ENCODE results near the gene ACSF3.

Gene ACSF3

DNA sequence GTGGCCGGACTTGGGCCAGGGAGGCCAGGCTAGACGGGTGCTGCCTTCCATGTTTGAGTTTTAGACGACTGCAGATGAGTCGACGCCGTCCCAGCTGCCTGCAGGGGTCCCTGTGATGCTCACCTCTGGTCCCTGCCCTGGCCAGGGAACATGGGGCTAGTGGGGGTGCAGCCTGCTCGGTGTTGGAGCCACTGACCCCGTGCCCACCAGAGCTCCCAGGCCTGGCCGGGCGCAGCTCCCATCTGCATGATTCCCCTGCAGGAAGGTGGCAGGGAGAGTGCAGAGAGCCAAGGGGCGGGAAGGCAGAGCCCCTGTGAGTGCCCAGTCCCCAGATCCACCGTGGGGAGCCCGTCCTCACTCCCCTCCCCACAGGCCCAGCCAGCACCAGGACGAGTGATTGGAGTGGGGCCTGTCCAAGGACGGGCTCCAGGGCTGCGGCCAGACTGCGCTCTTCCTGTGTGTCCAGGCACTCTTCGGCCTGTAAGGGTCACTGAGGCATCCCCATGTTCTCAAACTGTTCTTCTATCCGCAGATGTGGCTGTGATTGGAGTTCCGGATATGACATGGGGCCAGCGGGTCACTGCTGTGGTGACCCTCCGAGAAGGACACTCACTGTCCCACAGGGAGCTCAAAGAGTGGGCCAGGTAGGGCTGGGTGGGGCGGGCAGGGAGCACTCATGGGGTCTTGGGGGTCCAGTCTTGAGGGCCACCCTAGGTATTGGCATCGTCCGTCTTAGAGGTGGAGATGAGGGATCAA, 51.9 kb downstream of the ACSF3 start:
- no peak for ATAC-seq

DNA sequence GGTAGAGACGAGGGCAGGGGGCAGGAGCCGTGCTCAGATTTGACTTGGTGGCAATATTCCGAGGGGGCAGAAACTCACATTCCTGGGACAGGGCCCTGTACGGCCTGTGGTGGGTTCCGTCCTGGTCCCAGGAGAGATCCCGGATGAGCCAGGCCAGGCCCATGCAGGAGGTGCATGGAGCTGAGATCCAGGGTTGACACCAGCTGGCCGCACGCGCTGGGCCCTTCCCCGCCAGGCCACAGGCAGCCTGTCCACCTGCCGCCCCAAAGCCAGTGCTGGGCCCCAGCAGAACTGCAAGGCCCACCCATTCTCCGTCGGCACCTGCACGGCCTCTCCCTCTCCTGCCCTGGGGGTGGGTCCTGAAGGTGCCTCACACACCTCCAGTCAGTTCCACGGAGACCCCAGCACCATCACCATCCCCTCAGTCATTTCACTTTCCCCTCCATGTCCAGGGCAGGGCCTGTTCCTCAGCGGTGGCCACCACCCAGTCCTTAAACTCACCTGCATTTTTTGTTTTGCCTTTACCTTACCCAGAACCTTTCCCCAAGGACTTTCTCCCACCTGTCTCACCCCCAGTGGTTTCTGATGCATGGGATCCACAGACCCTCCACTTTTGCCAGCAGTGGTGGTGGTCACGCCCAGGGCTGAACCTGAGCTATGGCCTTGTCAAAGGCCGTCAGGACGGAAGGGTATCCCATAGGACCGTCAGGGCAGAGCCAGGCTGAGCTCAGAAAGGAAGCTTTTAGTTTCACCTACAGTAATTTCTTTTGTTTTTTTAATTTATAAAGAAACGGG, 52.8 kb downstream of the ACSF3 start:
- no peak for ATAC-seq

DNA sequence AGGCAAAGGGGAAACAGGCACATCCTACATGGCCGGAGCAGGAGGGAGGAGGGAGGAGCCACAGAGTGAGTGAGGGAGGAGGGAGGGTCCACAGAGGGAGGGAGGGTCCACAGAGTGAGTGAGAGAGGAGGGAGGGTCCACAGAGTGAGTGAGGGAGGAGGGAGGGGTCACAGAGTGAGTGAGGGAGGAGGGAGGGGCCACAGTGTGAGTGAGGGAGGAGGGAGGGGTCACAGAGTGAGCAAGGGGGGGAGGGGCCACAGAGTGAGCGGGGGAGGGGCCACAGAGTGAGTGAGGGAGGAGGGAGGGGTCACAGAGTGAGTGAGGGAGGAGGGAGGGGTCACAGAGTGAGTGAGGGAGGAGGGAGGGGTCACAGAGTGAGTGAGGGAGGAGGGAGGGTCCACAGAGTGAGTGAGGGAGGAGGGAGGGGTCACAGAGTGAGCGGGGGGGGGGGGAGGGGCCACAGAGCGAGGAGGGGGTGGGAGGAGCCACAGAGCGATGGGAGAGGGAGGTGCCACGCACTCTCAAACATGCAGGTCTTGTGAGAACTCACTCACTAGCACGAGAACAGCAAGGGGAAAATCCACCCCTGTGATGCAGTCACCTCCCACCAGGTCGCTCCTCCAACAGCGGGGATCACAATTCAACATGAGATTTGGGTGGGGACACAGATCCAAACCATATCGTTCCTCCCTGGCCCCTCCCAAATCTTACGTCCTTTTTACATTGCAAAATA, 53.6 kb downstream of the ACSF3 start:
- ATAC-seq: no peak

DNA sequence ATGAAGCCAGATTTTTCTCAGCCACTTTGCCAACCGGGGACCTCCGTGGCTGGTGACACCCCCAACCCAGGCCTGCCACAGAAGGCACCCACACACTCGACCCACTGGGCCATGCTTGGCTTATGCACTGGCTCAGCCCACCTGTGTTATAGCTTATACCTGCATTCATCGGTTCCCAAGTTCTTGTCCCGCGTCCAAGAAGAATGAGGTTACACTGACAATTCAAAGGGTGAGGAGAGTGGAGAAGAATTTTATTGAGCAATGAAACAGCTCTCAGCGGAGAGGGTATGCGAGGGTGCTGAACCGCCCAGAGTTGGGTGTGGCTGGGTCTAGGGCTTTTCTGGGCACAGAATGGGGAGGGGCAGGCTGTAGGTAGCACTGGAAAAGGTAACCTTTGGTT, 55.7 kb downstream of the ACSF3 start:
- no peak for ATAC-seq

DNA sequence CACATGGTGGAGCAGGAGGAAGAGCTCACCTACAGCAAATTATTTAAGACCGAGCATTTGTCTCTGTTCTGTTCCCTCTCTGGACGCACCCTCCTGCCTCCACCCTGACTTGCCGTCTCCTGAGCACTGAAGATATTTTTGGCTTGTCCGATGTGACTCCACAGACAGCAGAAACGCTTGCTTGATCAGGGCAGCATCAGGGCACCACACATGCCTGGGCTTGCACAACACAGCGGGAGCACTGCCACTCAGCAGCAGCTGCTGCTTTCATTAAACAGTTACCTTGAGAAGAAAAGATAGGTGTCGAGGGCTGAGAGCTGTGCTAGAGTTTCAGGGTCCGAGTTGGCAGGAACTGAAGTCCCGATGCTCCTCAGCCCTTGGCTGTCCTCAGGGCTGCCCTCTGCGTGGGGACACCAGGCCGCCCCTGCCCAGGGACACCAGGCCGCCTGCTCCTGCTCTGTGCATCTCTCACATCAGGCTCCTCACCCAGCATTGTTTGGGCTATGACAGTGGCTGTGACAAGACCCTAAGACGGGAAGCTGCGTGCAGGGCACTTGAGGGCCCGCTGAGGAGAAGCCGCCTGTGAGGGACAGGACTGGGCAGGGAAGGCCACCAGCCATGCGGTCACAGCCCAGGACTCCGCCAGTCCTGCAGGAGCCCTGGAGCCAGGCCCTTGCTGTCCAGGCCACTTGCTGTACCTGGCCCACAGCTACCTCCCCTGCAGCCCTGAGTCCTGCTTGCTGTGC, 56.6 kb downstream of the ACSF3 start:
- ATAC-seq: no peak

DNA sequence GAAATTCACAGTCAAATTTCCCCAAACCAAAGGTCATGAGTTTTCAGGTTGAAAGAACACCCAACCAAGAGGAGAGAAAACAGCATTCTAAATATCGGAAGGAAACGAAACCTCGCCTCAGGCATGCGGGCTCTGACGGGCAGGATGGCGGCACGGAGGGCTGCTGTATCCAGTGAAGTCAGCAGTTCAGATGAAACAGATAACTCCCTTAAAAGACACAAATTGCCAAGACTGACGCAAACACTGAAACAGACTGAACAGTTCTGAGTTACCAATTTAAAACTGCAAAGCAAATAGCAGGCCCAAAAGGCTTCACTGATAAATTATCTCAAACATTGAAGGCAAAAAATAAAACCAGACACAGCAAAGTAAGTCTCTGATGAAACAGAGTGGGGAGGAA, 57.3 kb downstream of the ACSF3 start:
- no peak for ATAC-seq

DNA sequence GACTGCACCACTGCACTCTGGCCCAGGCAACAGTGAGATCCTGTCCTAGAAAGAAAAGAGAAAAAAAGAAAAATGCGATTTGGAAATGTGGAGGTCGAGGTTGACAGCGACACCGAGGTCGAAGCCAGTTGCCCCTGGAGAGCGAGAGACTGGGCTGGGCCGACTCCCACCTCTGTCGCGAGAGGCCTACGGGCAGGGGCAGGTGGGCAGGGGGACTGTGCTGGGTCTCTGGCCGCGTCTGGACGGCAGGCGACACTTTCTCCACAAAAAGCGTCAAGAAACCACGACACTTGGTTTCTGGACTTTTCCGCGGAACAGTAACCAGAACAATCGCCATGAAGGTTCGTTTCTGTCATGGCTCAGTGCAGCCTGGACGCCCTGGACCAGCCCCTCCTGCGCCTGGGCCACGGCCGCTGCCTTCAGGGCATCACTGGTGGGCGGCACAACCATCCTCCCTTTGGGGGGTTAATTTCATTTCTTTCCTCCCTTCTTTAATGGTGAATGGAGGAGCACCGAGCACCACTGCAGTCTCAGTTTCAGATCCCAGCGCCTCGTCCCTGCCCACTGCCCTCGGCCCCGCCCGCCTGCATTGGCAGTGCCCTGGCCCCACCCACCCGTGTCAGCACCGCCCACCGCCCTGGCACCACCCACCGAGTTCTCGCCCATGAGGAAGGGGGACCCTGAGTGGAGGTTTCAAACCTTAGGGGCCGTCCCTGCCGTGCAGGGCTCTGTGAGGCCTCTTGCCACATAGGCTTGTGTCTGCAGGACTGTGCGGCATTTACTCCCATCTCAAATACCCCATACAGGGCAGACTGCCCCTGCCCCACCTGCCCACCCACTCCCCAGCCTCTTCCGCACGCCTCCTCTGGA, 59.4 kb downstream of the ACSF3 start:
- no peak for ATAC-seq

DNA sequence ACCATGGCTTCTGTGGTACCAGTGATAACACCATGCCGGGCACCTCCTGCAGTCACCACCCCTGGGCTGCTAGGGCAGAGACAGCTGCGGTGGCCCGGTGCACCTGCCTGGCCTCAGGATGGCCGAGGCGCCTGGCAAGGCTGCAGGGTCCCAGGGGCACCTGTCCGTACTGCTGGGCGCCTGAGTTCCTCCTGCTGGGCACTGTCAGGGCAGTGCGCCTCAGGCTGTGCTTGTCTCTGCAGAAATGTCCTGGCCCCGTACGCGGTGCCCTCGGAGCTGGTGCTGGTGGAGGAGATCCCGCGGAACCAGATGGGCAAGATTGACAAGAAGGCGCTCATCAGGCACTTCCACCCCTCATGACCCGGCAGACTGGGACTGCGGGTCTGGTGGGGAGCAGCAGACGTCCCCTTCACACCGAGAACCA, 60.2 kb downstream of the ACSF3 start:
- ATAC-seq: no peak

DNA sequence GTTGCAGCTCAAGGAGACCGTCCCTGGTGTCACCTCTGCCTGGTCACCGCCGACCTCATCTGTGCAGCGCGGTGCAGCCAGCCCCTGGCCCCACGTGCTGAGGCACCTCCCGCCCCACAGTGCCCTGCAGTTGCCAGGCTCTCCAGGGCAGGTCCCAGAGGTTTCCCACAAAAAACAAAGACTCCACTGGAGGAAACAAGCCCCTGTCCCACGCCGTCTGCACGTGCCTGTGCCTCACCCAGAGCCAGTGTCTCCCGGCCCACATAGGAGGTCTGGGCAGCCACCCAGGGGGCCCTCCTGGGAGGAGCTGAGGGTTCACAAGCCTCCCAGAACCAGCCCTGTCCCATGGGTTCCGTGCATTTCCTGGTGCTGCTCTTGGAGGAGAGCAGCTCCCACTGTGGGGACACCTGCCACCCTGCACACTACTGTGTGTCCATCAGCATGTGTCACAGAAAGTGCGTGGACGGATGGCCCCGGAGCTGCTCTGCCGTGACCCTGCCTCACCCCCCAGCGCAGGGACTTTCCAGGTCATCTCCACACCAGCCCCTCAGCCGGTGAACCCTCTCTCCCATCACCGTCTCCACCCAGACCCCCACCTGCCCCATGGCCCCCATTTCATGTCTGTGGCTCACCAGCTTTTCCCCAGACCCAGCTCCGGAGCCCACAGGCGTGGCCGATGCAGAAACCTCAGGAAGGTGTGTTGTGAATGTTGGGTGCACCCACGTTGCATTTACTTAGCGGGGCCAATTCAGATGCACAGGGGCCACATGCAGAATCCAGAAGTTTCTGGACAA, 60.9 kb downstream of the ACSF3 start:
- no peak for ATAC-seq

DNA sequence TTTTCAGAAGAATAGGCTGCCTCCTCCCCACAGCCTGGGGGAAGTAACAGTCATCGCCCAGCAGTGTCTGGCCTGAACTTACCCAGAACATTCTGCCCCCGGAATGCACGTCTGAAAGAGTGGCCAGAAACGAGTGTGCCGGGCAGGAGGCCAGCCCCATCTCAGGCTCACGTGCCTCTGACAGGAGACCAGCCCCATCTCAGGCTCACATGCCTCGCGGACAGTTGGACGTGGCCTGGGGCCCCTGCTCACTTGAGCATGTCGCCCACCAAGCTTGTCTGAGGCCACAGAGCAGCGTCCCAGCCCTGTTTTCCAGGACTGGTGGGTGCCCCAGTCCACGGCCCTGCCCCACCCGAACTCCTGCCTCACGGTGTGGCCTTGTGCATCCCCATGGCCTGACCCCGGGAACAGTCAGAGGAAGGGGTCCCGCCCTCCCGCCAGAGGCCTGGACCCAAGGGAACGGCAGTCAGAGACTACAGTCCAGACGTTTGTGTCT, 61.6 kb downstream of the ACSF3 start:
- ATAC-seq: no peak

DNA sequence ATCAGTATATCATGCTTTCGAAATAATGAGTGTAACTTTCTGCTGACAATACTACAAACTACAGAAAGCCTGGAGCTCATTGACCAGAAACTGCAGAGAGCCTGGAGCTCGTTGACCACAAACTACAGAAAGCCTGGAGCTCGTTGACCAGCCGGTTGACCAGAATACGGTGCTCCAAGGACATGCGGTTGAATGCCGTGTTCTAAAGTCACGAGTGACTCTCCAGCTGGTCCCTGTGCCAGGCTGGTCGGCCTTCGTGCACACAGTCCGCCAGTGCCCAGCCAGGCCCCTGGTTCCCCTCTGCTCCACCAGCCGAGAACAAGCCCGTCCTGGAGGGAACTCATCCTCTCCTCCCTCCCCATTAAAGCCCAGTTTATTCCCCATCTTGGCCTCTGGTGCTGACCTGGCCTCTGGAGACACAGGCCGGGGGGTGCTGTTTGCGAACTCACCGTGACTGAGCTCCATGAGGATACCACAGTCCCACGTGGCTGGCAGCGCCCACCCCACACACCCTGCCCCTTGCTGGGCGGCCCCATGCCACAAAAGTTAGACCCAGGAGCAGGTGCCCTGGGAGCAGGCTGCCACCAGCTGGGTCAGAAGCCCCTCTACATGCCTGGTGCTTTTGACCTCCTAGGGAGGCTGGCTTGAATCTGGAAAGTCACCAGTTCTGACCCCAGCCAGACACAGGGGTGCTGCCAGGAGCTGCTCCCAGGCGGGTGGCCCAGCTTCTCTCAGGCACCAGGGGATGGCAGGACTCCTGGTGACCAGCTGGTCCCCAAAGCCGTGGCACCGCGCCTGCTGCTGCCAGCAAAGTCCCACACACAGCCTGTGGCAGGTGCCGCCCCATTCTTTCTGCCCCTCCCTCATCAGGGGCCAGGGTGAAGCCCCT, 62.4 kb downstream of the ACSF3 start:
- ATAC-seq: no peak

DNA sequence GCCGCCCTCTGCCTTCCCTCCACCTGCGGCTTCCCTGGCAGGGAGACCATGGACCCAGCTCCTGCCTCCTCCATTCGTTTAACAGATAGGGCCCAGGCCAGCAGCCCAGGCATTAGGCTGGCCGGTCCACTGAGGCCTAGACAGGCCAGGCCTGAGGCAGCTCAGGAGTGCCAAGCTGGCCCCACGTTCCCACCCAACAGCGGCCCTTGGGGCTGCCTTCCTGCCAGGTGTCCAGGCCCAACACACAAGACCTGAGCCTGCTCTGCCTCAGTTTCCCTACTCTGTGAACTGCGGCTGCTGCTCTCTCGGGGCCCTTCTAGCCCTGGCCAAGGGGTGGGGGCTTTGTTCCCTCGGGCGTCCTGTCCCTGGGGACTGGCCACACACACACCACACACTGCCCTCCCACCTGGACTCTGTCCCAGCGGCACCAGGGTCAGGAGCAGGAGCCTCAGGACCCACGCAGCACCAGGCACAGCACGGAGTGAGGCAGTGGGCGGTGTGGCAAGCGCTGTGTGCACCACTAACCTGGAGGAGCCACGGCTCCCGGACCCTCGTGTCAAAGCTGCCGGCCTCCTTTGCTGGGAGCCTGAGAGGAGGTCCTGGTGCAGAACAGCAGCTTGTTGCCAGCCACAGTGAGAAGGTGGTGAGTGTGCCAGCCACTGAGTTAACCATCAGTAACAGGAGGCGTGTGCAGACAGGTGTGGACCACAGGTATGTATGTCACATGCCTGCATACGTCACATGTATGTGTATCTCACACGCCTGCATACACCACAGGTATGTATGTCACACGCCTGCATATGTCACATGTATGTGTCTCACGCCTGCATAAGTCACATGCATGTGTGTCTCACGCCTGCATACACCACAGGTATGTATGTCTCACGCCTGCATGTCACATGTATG, 63.3 kb downstream of the ACSF3 start:
- no peak for ATAC-seq

DNA sequence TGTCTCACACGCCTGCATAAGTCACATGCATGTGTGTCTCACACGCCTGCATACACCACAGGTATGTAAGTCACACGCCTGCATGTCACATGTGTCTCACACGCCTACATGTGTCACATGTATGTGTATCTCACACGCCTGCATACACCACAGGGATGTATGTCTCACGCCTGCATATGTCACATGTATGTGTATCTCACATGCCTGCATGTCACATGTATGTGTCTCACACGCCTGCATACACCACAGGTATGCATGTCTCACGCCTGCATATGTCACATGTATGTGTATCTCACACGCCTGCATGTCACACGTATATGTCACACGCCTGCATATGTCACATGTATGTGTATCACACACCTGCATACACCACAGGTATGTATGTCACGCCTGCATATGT, 64.1 kb downstream of the ACSF3 start:
- no peak for ATAC-seq

DNA sequence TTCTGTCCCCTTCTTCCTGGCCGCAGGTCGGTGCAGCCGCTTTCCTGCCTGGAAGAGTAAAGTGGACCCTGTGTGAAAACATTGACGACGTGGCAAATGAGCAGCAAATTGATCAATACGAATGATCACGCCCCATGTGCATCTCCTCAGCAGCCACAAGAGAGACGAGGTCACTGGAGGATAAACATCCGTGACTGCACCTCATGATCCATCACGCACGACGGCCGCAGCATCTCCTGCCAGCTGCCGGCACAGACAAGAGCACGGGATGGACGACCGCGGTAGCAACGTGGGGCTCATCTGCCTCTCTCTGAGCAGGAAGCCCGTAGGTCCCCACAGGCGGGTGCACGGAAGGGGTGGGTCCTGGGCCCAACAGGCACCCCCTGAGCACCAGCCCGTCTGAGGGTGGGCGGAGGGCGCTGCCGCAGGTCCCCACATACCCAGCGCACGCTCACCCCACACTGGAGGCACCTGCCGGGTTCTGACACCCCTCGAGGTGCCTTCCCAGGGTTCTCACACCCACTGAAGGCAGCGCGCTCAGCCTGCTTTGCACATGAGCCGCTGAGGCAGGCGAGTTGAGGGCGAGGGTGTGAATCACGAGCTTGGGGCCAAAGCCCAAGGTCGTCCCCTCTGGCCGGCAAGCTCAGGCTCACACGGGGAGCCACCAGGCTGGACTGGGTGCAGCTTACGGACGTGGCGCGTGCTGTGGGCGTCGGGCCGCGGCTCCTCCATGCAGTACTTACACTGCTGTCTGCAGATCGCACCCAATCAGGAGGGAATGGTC, 65.6 kb downstream of the ACSF3 start:
- no peak for ATAC-seq

DNA sequence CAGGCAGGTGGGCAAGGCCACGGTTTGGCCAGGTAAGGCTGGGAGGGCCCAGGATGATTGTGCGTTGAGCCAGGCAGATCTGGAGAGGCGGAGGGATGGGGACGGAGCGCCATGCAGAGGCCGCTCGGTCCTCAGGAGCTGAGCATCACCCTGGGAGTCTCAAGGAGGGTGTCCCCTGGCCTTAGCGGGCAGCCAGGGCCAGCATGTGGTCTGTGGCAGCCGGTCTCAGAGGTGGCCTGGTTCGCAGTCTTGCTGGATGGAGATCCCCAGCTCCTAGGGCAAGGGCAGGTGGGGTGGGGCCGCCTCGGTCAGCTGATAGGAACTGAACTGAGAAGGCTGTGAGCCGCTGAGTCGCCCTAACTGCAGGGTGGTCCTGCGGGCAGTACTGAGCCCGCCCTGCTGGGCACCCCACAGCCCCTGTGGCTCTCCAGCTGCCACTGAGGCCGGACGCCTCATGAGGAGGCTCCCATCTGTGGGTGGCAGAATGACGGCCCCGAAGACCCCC, 66.2 kb downstream of the ACSF3 start:
- ATAC-seq: no peak

DNA sequence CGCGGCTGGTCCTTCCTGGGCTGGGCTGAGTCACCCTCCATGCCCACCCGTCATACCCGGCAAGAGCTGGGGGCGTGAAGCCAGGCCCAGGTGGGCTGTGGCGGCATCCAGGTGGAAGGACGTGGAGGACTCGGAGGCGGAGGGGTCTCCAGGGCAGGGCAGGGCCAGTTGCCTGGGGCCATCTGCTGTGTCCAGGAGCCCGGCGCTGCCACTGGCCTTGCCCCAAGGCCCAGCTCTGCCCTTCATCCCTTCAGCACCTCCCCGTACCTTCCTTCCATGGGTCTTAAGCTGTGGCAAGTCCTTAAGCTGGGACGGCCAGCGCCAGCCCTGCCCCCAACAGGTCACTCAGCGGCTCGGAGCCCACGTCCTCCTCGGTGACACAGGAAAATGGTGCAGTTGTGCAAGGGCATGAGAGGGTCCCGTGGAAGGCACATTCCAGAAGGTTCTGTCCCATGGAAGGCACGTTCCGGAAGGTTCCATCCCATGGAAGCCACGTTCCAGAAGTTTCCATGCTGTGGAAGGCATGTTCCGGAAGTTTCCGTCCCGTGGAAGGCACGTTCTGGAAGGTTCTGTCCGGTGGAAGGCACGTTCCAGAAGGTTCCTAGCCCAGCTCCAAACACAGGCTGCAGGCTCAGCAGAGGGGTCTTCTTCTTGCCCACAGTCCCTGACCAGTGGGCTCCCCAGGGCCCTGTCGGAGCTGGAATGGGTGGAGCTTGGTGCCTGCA, 67.5 kb downstream of the ACSF3 start:
- no peak for ATAC-seq
